ENCODE results near the gene SMIM24. TPM values are rescaled to one million over a fixed set of nuclear protein-coding genes. Genes with fewer than 3 reads are reported as not detected.

Gene SMIM24
- total RNA-seq, 1 donor from 2014 or later: not detected

DNA sequence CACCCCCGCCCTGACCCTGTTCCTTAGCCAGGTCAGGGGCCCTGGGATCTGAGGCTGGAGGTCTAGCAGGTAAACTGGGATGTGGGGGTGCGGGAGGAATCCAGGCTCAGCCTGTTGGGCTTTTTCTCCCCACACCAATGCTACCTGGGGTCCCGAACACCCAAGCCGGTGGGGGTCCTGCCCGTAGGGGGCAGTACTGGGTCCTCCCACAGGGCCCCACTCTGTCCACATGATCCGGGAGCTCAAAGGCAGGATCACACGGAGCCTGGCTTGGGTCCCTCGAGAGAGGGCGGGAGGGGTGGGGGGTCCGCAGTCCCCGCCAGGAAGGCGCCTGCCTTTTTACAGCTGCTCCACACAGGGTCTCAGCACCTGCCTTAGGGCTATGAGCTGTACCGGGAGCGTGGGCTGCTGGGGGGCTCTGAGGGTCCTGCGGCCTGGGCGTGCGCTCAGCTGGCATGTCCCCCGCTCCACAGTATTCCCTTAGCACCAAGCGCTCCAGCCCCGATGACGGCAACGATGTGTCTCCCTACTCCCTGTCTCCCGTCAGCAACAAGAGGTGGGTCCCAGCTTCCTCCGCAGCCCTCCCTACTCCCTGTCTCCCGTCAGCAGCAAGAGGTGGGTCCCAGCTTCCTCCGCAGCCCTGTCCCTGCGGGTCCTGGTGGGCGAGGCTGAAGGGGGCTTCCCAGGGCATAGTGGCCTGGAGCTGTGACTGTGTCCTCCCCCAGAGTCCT lies 46.3 kb upstream of the SMIM24 start:
- no peak overlapping the region for H3K27ac Mint-ChIP-seq (ENCODE audit: unreplicated experiment)
- H3K9me3 Mint-ChIP-seq (ENCODE audit: unreplicated experiment): no peaks in the 10 kb centered on the region
- no peak for DNase-seq (ENCODE audit: extremely low spot score, unreplicated experiment)
- H3K4me1 Mint-ChIP-seq (ENCODE audit: unreplicated experiment): no peaks in the 10 kb centered on the region
- no peak overlapping the region for H3K4me3 Mint-ChIP-seq (ENCODE audit: unreplicated experiment)
- TF ChIP-seq CTCF (IDR thresholded peaks at IDR 0.05): peak; percentile 26
- peaks cover 15% of the 10 kb centered on the region for H3K36me3 Mint-ChIP-seq (ENCODE audit: unreplicated experiment)
- H3K27me3 Mint-ChIP-seq (ENCODE audit: unreplicated experiment): no peaks in the 10 kb centered on the region

- DNase-seq (ENCODE audit: extremely low spot score, unreplicated experiment): no peak
- no peaks in the 10 kb centered on the region for H3K4me1 Mint-ChIP-seq (ENCODE audit: unreplicated experiment)
- TF ChIP-seq CTCF (IDR thresholded peaks at IDR 0.05): no peak
- no peak overlapping the region for H3K27ac Mint-ChIP-seq (ENCODE audit: unreplicated experiment)
- H3K4me3 Mint-ChIP-seq (ENCODE audit: unreplicated experiment): no peak overlapping the region
- no peaks in the 10 kb centered on the region for H3K9me3 Mint-ChIP-seq (ENCODE audit: unreplicated experiment)
- peaks cover 9% of the 10 kb centered on the region for H3K36me3 Mint-ChIP-seq (ENCODE audit: unreplicated experiment)
- no peaks in the 10 kb centered on the region for H3K27me3 Mint-ChIP-seq (ENCODE audit: unreplicated experiment)
Observed at GRCh38 chr19:3524904-3525451, 44.7 kb upstream of the SMIM24 start.

DNA sequence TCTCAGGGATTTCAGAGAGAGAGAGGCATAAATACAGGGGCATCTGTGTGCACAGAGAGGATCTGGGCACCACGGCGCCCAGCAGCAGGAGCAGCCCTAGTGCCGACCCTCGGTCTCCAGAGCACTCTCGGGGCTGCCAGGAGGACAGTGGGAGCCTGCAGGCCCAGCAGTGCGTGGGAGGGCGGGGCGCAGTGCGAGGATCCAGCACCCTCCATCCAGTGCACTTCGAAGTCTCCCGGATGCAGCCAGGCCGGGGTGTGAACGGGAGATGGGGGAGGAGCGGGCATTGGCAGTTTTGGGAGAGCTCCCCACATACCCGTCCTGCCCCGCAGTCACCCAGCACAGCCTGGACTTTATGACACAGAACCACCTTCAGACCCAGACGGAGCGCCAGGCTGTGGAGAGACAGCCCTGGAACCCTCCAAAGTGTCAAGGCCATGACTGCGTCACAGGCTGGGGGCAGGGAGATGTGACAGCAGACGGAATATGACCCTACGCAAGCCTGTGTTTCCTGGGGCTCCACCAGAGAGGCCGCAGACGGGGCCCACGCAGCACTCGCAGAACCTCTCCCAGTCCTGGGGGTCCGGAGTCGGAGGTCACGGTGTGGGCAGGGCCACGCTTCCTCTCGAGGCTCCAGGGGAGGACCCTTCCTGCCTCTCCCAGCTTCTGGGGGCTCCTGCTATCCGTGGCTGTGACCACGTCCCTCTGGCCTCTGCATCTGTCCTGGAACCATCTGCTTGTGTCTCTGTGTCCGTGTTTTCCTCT lies 43.9 kb upstream of the SMIM24 start:
- DNase-seq (ENCODE audit: extremely low spot score, unreplicated experiment): no peak
- H3K4me3 Mint-ChIP-seq (ENCODE audit: unreplicated experiment): no peak overlapping the region
- peaks cover 9% of the 10 kb centered on the region for H3K36me3 Mint-ChIP-seq (ENCODE audit: unreplicated experiment)
- H3K4me1 Mint-ChIP-seq (ENCODE audit: unreplicated experiment): no peaks in the 10 kb centered on the region
- no peak overlapping the region for H3K27ac Mint-ChIP-seq (ENCODE audit: unreplicated experiment)
- no peaks in the 10 kb centered on the region for H3K27me3 Mint-ChIP-seq (ENCODE audit: unreplicated experiment)
- H3K9me3 Mint-ChIP-seq (ENCODE audit: unreplicated experiment): no peaks in the 10 kb centered on the region
- no peak for TF ChIP-seq CTCF (IDR thresholded peaks at IDR 0.05)

DNA sequence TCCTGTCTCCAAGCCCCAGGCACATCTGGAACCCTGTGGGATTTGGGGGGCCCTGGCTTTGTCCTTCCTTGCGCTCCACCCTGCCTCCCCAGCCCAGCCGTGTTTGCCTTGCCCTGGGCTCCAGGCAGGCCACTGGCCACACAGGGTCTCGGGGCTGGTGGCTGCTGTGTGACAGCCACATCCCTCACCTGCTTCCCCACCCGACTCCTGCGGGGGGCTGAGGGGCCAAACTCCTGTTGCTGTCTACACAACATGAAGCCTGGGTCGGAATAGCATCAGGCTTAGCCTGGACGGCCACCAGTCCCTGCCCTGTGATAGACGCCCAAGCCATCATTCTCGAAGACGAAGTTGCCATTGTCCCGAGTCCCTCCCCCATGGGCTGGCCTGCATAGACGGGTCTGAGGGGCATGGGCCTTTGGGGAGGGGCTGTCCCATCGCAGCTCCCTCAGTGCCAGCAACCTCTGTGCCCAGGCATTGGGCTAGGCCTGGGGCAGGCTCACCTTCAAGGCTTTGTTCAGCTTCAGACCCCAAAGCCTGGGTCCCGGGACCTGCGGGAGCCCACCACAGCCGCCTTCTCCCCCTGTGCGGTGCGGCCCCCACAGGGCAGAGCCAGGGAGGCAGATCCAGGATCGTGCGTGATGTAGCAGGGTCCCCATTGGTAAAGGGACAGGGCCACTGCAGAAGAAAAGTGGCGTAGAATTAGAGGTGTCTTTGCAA lies 43.2 kb upstream of the SMIM24 start:
- no peak for DNase-seq (ENCODE audit: extremely low spot score, unreplicated experiment)
- H3K9me3 Mint-ChIP-seq (ENCODE audit: unreplicated experiment): no peaks in the 10 kb centered on the region
- no peak for TF ChIP-seq CTCF (IDR thresholded peaks at IDR 0.05)
- no peak overlapping the region for H3K27ac Mint-ChIP-seq (ENCODE audit: unreplicated experiment)
- no peaks in the 10 kb centered on the region for H3K4me1 Mint-ChIP-seq (ENCODE audit: unreplicated experiment)
- peaks cover 9% of the 10 kb centered on the region for H3K36me3 Mint-ChIP-seq (ENCODE audit: unreplicated experiment)
- no peaks in the 10 kb centered on the region for H3K27me3 Mint-ChIP-seq (ENCODE audit: unreplicated experiment)
- H3K4me3 Mint-ChIP-seq (ENCODE audit: unreplicated experiment): no peak overlapping the region

Data from osteocyte (in vitro differentiated cells).